Measurements from ENCODE around the gene MSL3B.

Gene MSL3B

DNA sequence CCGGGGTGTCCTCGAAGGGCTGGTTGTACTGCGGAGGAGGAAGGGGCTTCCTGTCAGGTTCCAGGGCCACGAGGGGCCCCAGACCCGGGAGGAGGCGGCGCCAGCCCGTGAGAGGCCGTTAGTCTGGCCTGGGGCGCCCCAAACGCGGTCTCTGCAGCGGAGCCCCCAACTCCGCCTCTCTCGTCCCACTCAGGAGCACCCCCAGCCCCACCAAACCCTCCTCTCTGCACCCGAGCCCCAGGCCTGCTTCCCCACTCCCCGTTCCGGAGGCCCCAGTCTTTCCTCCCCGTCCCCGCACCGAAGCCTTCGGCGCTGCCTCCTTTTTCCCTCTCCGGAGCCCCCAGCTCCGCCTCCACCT lies 14.3 kb downstream of the MSL3B start:
- DNase-seq (ENCODE audit: low read depth in 2 of 3, low spot score in 1 of 3): no peak

DNA sequence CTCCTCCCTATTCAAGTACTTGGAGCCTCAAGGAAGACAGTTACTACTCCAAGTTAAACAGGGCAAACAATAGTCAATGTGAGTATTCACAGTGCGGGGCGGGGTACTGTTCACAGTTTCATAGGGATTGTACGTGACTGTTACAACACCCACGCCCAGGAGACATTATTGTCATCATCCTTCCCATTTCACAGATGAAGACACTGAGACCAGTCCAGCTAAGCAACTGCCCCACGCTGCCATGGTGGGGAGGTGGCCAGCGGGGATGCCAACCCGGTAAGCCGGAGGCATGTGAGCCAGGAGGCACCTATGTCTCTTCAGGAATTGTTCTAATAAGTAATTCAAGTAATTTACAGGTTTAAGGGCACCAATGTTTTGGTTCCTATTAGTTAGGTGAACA lies 14.8 kb downstream of the MSL3B start:
- DNase-seq (ENCODE audit: low read depth in 2 of 3, low spot score in 1 of 3): no peak

DNA sequence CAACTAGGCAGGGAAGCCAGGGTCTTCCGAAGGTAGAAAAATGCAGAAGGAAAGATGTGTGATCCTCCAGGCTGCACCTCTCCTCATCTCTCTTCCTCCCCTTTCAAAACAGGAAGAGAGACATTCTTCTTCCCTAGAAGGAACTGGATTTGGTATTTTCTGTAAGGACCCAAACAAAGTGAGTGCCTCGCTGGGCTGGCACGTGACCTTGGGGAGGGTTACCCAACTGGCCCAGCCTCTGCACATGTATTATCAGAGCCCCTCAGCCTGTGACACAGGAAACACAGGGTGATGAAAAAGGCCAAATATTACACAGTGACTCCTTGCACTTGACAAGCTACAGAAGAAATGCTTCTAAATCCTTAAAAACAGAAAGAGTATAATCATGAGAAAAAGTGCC lies 16.1 kb downstream of the MSL3B start:
- no peak for DNase-seq (ENCODE audit: low read depth in 2 of 3, low spot score in 1 of 3)

DNA sequence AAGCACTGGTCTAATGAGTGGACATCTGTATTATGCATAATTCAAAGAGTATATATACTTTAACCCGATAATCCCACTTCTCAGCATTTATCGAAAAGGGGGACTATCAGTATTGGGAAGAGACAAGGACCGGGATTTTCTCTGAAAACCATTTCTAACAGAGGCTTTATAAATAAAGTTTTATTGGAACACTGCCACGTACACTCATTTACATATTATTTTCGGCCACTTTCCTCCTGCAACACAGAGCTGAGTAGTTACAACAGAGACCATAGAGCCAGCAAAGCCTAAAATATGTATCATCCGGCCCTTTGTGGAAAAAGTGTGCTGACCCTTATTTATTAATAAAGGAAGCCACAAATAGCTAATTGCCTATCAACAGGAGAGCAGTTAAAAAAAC lies 17.0 kb downstream of the MSL3B start:
- no peak for DNase-seq (ENCODE audit: low read depth in 2 of 3, low spot score in 1 of 3)

DNA sequence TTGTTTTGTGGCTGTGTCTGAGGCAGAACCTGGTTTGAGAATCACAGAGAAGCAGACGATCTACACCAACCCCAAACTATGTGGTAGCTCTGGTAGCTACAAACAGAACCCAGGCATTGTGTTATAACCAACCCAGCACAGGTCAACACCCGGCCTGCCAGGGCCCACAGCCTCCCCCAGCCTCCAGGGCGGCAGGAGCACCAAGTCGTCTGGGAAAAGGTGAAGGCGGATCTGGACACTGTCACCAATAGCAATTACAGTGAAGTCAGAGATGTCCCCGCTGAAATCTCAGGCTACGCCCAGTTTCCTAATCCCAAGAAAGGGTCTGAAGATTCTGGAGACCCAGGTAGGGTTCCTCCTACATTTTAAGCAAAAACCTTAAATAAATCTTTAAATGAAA lies 17.4 kb downstream of the MSL3B start:
- no peak for DNase-seq (ENCODE audit: low read depth in 2 of 3, low spot score in 1 of 3)

DNA sequence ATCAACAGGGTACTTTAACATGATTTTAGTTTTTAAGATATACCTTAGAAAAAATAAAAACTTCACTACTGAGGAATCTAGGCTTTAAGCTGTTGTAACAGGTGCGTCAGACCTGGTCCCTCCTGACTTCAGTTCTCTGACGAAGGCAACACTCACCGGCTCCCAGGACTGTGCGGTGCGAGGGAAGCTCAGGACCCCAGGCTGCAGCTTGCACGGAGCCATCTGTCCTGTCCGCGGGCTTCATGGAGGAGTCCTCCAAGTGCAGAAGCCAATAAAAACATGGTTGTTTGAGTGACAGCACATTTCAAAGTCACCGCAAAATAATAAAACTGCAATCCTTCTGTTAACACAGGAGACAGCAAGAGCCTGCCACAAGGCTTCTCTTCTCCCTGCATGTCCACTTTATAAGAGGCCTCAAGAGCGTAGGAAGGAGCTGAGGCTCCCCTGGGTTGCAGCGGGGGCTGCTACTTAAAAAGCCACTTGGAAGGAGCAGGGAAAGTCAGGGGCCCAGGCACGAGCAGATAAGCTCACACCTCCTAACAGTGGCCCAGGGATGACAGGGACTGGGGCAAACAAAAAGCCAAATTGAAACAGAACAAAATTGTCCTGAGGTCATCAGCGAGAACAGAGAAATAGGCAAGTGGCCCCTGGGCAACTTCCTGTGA lies 18.4 kb downstream of the MSL3B start:
- DNase-seq (ENCODE audit: low read depth in 2 of 3, low spot score in 1 of 3): no peak

DNA sequence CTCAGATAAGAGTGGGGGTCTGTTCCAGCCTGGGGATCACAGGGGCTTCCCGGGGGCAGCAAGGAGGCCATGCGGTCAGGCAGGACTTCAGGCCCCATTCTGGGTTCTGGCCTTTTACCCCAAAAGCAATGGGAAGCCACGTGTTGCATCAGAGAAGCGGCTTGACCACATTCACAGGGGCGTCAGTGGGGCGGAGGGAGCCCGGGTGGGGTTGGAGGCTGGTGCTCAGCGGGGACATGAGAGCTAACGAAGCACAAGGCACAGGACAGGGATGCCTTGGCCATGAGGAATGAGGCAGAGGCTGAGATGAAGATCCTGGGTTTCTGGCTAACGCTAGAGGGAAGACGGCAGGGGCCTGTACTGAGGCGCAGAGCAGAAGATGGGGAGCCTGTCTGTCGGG lies 19.9 kb downstream of the MSL3B start:
- no peak for DNase-seq (ENCODE audit: low read depth in 2 of 3, low spot score in 1 of 3)

DNA sequence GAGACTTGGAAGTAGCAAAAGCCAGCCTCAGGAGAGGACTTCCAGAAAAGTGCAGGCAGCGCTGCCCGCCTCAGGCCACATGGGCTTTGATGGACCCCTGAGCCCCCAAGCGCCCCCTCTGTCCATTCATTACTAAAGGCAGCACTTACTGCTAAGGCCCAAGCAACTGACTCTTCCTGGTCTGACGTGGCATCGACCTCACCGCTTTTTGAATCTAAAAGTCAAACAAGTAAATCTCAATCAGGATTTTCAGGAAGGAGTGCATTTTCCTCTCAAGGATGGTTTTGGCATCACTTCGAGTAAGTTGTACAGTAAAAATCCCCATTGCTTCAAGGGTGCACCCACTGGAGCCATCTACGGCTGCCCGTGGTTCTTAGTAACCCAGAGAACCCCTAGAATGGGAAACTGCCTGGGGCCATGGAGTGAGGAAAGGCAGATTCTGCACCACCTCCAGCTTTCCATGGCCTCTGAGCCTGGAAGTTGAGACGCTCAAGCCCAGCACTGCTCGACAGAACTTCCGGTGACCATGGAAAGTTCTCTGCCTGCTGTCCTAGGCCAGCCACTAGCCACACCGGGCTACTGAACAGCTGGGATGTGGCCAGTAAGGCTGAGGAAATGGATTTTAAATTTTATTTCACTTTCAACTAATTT lies 20.8 kb downstream of the MSL3B start:
- no peak for DNase-seq (ENCODE audit: low read depth in 2 of 3, low spot score in 1 of 3)

DNA sequence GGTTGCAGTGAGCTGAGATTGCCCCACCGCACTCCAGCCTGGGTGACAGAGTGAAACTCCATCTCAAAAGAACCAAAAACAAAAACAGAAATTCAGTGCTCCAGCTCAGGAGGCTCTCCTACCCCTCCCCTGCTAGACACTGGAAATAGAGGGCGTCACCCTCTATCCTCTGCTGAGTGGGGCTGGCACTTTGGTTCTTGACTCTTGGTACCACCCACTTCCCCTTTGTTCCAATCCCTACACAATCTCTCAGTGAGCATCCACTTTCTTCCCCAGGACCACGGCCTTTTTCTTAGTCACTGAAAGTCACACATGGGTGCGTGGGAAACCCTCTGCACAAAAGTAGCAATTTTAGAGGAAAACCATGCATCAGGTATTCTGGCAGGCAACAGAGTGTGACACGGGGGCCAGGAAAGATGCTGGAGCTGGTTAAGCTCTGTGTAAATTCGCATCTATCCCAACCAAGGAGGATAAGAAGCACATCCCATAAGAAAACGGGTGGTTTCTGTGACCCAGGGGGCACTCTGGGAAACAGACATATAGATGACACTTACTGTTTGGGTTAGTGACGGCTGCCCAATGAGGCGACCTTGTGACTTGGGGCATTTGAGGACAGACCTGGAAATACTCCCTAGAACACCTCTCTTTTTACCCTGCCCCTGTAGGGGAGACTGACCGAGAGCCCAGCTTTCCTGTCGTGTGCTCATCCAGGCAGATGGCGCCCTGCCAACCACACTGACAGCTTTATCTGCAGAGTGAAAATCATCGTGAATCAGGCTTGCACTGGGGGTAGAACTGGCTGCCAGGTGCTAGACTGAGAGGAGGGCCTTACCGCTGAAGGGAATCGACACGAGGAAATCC lies 21.6 kb downstream of the MSL3B start:
- DNase-seq (ENCODE audit: low read depth in 2 of 3, low spot score in 1 of 3): no peak

DNA sequence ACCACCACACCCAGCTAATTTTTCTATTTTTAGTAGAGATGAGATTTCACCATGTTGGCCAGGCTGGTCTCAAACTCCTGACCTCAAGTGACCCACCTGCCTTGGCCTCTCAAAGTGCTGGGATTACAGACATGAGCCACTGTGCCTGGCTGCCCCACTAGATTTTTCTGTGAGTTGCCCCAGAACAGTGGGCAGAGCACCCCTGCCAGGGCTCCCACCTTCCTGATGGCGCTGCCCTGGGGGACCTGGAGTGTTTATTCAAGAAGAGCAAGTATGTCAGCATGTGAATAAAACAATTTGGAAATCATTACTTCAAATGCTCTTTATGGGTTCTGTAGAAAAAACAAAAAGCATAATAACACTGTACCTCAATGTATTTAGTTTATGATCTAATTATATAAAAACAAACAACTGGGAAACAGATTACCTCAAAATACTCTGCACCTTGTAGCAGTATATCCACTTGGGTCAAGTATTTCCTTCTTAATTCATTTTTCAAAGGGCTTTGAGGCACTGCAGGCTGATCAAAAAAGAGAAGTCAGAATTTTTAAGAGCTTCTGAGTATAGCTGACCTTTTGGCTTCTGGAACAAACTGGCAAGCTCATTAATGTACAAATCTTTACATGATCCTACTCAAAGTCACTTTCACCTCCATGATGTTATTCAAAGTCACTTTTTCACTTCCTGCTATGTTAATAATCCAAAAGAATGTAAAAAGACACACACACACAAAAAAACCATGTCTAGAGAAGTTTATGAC lies 22.7 kb downstream of the MSL3B start:
- no peak for DNase-seq (ENCODE audit: low read depth in 2 of 3, low spot score in 1 of 3)

DNA sequence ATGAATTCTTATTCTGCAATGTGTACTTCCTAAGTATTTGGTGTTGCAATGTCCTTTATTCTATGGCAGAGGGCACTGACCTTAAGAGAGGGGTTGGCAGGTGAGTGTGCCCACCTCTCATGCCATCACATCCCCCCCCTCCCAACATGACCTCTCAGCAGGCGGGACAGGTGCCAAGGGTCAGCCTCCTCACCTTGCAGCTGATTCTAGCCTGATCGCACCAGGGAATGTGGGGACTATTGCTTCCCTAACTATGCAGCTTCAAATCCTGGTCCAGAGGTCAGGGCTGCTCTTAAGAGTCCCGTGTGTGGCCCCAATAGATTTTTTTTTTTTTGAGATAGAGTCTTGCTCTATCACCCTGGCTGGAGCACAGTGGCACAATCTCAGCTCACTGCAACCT lies 23.4 kb downstream of the MSL3B start:
- no peak for DNase-seq (ENCODE audit: low read depth in 2 of 3, low spot score in 1 of 3)

DNA sequence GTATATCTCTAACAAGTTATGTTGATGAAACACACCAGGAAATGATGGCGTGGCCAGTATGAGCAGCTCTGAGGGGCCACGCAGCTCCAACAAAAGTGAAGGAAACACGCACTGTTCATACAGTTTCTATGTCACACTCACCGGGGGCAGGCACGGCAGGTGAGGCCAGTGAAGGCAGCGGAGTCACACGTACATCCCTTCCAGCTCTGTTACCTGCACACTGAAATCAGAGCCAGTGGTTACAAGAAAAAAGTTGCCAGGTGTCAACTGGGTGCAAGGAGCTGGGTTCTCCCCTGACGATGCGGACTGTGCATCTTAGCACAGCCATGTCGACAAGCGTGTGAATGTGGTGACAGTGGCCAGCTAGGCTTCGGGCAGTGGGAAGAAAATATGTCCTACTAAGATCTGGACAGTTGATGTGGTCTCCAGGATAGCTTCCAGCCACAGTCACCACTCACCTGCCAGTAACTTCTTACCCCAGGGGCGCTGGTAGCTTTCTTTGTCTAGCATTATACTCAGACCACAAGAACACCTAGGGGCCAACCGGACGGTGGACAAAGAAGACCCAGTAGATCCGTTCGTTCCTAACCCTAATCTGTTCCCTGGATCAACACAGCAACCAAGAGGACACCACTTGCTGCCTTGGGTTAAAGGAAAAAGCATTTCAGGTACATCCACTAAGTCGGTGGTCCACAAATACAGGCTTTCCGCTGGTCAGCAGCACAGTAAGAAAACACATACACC lies 23.9 kb downstream of the MSL3B start:
- no peak for DNase-seq (ENCODE audit: low read depth in 2 of 3, low spot score in 1 of 3)

DNA sequence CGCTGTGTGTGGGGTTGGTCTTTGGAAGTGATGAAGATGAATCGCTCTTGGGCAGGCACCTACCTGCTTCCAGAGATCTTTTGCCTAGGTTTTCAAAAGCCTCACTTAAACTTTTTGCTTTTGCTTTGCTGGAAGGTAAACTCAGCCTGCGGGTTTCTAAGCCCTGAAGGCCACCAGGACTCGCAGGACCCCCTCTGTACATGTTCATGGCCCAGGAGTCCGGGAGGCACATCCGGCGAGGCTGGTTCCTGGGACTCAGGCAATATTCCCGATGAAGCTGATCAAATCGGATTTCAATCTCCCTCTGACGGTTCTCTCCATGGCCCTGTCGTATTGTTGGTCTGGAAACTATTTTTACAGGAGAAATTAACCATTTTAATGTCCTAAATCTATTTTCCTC lies 27.0 kb downstream of the MSL3B start:
- DNase-seq (ENCODE audit: low read depth in 2 of 3, low spot score in 1 of 3): no peak

DNA sequence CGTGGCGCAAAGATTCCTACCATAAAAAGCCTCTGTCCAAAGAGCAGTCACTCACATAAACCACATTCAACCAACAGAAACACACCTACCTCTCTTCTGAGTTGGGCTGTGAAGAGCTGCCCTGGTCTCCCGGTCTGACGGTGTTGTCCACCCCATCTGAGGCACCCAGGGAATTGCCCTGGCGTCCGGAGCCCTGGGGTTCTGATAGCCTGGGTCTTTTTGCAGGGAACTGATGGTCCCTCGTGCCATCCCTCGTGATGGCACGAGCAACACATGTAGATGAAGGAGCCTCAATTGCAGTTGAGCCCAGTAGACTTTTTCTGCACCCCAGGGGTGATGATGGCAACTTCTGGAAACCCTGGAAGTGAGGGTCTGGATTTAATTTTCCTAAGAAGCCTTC lies 27.7 kb downstream of the MSL3B start:
- DNase-seq (ENCODE audit: low read depth in 2 of 3, low spot score in 1 of 3): no peak

DNA sequence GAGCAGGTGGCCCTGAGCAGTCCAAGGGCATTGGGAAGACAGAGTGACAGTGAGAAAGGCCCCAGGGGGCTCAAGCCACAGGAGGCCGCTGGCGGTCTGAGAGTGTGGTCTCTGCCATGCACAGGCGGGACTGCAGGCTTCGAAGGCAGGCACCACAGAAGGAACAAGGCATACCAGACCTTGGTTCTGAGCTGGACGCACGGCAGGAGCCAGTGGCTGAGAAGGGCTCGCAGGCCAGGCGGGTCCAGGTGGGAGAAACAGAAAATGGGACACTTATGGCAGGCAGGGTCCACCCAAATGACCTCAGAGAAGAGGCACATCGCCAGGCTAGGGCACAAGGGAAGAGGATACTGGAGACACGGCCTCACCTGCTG lies 28.8 kb downstream of the MSL3B start:
- no peak for DNase-seq (ENCODE audit: low read depth in 2 of 3, low spot score in 1 of 3)

DNA sequence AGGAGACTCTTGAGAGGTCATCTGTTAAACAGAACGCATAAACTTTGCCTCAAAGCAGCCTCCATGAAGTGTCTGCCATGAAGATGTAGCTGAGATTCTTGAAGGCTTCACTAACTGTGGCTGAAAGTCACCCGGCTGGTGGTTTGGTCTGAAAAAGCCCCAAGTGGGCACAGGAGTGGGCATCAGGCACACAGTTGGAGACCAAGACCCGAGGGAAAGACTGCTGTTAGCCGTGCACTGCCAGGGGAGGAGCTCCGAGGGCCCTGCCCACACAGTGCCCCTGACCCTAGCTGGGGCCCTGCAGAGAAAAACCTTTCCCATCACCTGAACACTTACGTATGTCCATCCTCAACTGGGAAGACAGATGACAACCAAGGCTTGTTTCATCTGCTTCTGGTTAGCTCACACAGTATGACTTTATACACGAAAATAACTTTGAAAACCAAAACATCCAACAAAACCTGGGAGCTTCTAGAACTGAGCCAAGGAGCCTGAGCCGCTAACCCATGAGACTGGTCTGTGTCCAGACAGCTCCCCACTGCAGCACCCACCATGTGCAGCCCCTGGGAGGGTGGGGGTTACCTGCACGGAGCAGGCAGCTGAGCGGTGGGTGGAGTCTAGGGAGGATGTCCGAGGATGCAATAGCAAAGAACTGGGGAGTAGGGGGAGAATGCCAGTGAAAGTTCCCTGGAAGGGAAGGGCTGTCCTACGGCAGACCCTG lies 29.3 kb downstream of the MSL3B start:
- no peak for DNase-seq (ENCODE audit: low read depth in 2 of 3, low spot score in 1 of 3)

DNA sequence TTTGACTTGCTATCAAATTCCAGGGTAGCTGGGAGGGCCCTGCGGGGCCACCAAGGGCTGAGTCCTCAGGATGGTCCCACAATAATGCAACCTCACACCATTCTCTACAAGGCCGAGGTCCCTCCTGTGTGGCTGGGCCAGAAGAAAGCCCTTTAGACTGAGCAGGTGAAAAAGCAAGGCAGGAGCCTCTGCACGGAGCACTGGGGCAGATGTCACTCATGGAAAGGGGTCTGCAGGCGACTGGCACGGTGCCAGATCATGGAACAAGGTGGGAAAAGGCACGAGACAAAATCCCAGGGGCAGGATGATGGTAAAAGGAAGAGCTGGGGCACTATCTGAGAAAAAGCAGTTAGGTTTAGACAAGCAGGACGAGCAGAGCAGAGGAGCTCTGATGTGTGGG lies 29.9 kb downstream of the MSL3B start:
- DNase-seq (ENCODE audit: low read depth in 2 of 3, low spot score in 1 of 3): no peak

DNA sequence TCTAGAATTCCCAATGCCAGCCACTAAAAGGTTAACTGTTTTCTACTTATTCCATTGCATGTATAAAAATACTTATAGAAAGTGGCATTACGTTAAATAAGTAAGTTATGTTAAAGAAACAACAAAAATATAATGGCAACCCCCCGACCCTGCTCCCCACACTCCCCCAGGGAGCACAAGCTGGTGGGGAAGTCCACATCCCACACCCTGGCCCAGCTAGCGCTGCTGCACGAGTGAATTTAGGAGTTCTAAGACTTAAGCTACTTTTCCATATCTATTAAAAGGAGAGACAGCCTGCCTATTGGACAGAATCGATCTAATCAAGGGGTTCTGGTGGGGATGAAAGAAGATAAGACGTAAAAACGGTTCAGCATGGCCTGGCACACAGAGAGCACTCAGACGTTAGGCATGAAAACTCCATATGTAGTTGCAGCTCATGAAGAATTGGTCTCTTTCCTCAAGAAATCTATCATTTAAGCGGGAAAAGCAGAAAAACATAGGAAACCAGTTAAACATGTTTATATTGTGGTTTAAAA lies 30.4 kb downstream of the MSL3B start:
- no peak for DNase-seq (ENCODE audit: low read depth in 2 of 3, low spot score in 1 of 3)

DNA sequence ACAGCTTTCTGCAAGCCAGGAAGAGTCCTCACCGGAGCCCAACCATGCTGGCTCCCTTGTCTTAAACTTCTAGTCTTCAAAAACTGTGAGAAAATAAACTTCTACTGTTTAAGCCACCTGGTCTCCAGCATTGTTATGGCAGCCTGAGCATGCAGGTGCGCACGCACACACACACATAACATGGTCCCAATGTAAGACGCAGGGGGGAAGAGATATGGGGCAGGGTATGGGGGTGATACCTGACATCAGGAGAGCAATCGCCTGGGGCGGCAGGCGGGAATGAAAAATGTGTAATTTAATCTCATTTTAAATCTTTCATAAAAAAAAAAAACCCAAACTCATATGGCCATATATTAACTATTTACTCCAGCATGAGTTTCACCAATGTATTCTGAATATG lies 31.8 kb downstream of the MSL3B start:
- DNase-seq (ENCODE audit: low read depth in 2 of 3, low spot score in 1 of 3): no peak

All from stimulated activated CD4-positive, alpha-beta T cell treated with anti-CD3 and anti-CD28 coated beads, Interleukin-12 subunit alpha, Interleukin-12 subunit beta, amount 100 ng/mL, for 48 hours (primary cell).